H9 (cell line): ENCODE measurements around the gene NPRL2. TPM values are rescaled to one million over a fixed set of nuclear protein-coding genes. Genes with fewer than 3 reads are reported as not detected.
"Not testable (repeated sequence)": the region's sequence is repeated elsewhere in the genome, so short reads cannot be mapped to it uniquely, and the experiment has no call there.

Source experiments
- DNase-seq: peaks from one replicate; pipeline ENCODE4 v3.0.0-alpha.2; 2017
- H2AFZ ChIP-seq: one replicate; pipeline ENCODE4 v1.6.1; 2013; ENCODE audit warnings: mild to moderate bottlenecking, low read length, control low read depth, moderate library complexity
- H2AK5ac ChIP-seq: 2 replicates; pipeline ENCODE4 v1.6.1; 2013; ENCODE audit warnings: low read length, control low read depth, mixed read lengths; ENCODE audit not compliant: insufficient read length
- H2BK120ac ChIP-seq: one replicate; pipeline ENCODE4 v1.6.1; 2013; ENCODE audit warnings: low read depth, mild to moderate bottlenecking, low read length, control low read depth, inconsistent platforms; ENCODE audit not compliant: poor library complexity, severe bottlenecking
- H2BK12ac ChIP-seq: 2 replicates; pipeline ENCODE4 v1.6.1; 2013; ENCODE audit warnings: low read length, control low read depth, mixed read lengths, low read depth; ENCODE audit not compliant: insufficient read length
- H2BK15ac ChIP-seq: 2 replicates; pipeline ENCODE4 v1.6.1; 2013; ENCODE audit warnings: low read depth, low read length, control low read depth
- H2BK20ac ChIP-seq: one replicate; pipeline ENCODE4 v1.6.1; 2013; ENCODE audit warnings: low read depth, mild to moderate bottlenecking, low read length, control low read depth, inconsistent platforms; ENCODE audit not compliant: poor library complexity, severe bottlenecking
- H2BK5ac ChIP-seq: 2 replicates; pipeline ENCODE4 v1.6.1; 2013; ENCODE audit warnings: low read length, control low read depth, mixed read lengths; ENCODE audit not compliant: insufficient read length
- H3K14ac ChIP-seq: 2 replicates; pipeline ENCODE4 v1.6.1; 2013; ENCODE audit warnings: low read length, control low read depth; ENCODE audit not compliant: insufficient read depth
- H3K18ac ChIP-seq: 2 replicates; pipeline ENCODE4 v1.6.1; 2013; ENCODE audit warnings: low read depth, mild to moderate bottlenecking, mixed read lengths, low read length, control low read depth; ENCODE audit not compliant: insufficient read length
- H3K23ac ChIP-seq: 2 replicates; pipeline ENCODE4 v1.6.1; 2013; ENCODE audit warnings: low read length, control low read depth, mixed read lengths, low read depth; ENCODE audit not compliant: insufficient read length
- H3K23me2 ChIP-seq: 2 replicates; pipeline ENCODE4 v1.6.1; 2013; ENCODE audit warnings: low read depth, mild to moderate bottlenecking, mixed read lengths, low read length, control low read depth; ENCODE audit not compliant: insufficient read length, poor library complexity, severe bottlenecking
- H3K27ac ChIP-seq: 2 replicates; pipeline ENCODE4 v1.5.1; 2013; ENCODE audit warnings: low read length, control low read depth, mixed read lengths, low read depth; ENCODE audit not compliant: insufficient read length
- H3K27me3 ChIP-seq: 2 replicates; pipeline ENCODE4 v1.6.1; 2013; ENCODE audit warnings: low read length, control low read depth, inconsistent platforms; ENCODE audit not compliant: insufficient read depth
- H3K4ac ChIP-seq: 2 replicates; pipeline ENCODE4 v1.6.1; 2013; ENCODE audit warnings: low read depth, mild to moderate bottlenecking, control low read depth, inconsistent platforms, low read length, moderate library complexity
- H3K4me1 ChIP-seq: 2 replicates; pipeline ENCODE4 v1.6.1; 2013; ENCODE audit warnings: low read length, control low read depth, inconsistent platforms; ENCODE audit not compliant: insufficient read depth
- H3K4me2 ChIP-seq: 2 replicates; pipeline ENCODE4 v1.6.1; 2013; ENCODE audit warnings: low read length, control low read depth, mixed read lengths; ENCODE audit not compliant: insufficient read length, insufficient read depth
- H3K56ac ChIP-seq: 2 replicates; pipeline ENCODE4 v1.6.1; 2013; ENCODE audit warnings: low read depth, mild to moderate bottlenecking, mixed read lengths, low read length, control low read depth; ENCODE audit not compliant: insufficient read length
- H3K79me1 ChIP-seq: 2 replicates; pipeline ENCODE4 v1.6.1; 2013; ENCODE audit warnings: low read depth, mild to moderate bottlenecking, moderate library complexity, low read length, control low read depth, inconsistent platforms; ENCODE audit not compliant: insufficient read depth, poor library complexity, severe bottlenecking
- H3K79me2 ChIP-seq: 2 replicates; pipeline ENCODE4 v1.6.1; 2013; ENCODE audit warnings: low read length, control low read depth, inconsistent platforms; ENCODE audit not compliant: insufficient read depth
- H3K9ac ChIP-seq: 2 replicates; pipeline ENCODE4 v1.6.1; 2013; ENCODE audit warnings: low read length, control low read depth, mixed read lengths; ENCODE audit not compliant: insufficient read length; ENCODE audit errors: extremely low read depth
- H3K9me3 ChIP-seq: one replicate; pipeline ENCODE4 v1.6.1; 2013; ENCODE audit warnings: low read depth, low read length, inconsistent platforms; ENCODE audit not compliant: control insufficient read depth
- H3T11ph ChIP-seq: one replicate; pipeline ENCODE4 v1.6.1; 2013; ENCODE audit warnings: mild to moderate bottlenecking, low read length, control low read depth, inconsistent platforms
- H4K20me1 ChIP-seq: one replicate; pipeline ENCODE4 v1.6.1; 2013; ENCODE audit not compliant: control insufficient read depth, insufficient read length, insufficient read depth
- H4K5ac ChIP-seq: 2 replicates; pipeline ENCODE4 v1.6.1; 2013; ENCODE audit warnings: low read depth, mild to moderate bottlenecking, mixed read lengths, low read length, control low read depth; ENCODE audit not compliant: insufficient read length
- H4K8ac ChIP-seq: replicated peaks from 2 replicates; pipeline ENCODE4 v1.6.1; 2013; ENCODE audit warnings: low read length, control low read depth, mixed read lengths, low read depth; ENCODE audit not compliant: insufficient read length
- H4K91ac ChIP-seq: 2 replicates; pipeline ENCODE4 v1.6.1; 2013; ENCODE audit warnings: low read depth, mild to moderate bottlenecking, moderate library complexity, mixed read lengths, low read length, control low read depth; ENCODE audit not compliant: insufficient read length
- H3K27ac Mint-ChIP-seq, 3 experiments: 2 replicates in 2 of 3; 3 replicates in 1 of 3; pipeline ENCODE4 v1.8.0; 2020 to 2021; ENCODE audit warnings: mixed read lengths in 3 of 3, mild to moderate bottlenecking in 1 of 3, moderate library complexity in 1 of 3
- H3K27me3 Mint-ChIP-seq: 2 replicates; pipeline ENCODE4 v1.8.0; 2021; ENCODE audit warnings: low read depth, mild to moderate bottlenecking, moderate library complexity, mixed read lengths
- H3K36me3 Mint-ChIP-seq, 3 experiments: 2 replicates in 2 of 3; 3 replicates in 1 of 3; pipeline ENCODE4 v1.8.0; 2020 to 2021; ENCODE audit warnings: low read depth in 3 of 3, mixed read lengths in 3 of 3; ENCODE audit not compliant: insufficient read depth in 1 of 3
- H3K4me1 Mint-ChIP-seq, 2 experiments: 2 replicates each; pipeline ENCODE4 v1.8.0; 2020; ENCODE audit warnings: mixed read lengths in 2 of 2
- H3K4me3 Mint-ChIP-seq, 2 experiments: 2 replicates in 1 of 2; 3 replicates in 1 of 2; pipeline ENCODE4 v1.8.0; 2020 to 2021; ENCODE audit warnings: mild to moderate bottlenecking in 2 of 2, mixed read lengths in 2 of 2, moderate library complexity in 1 of 2
- H3K9me3 Mint-ChIP-seq, 2 experiments: 2 replicates in 1 of 2; 3 replicates in 1 of 2; pipeline ENCODE4 v1.8.0; 2020; ENCODE audit warnings: mild to moderate bottlenecking in 2 of 2, mixed read lengths in 2 of 2, moderate library complexity in 1 of 2
- WGBS: extraction: QIAGEN DNeasy Blood & Tissue Kit; methylation state at CpG from one replicate; pipeline ENCODE4 v1.1.7; 2013; ENCODE audit warnings: missing lambda C conversion rate, low lambda C conversion rate, mixed read lengths; ENCODE audit not compliant: insufficient read length; ENCODE audit errors: extremely low coverage; 5-methylcytosine and 5-hydroxymethylcytosine counted together
- total RNA-seq: library from RNA; stranded (reverse); gene quantifications from 2 replicates; pipeline ENCODE4 v1.2.1, GENCODE V29; 2021
- TF ChIP-seq, protein P1 (sequence below): fragments of 200-600 bp; sonication (generic); conservative IDR thresholded peaks from 3 replicates; pipeline ENCODE4 v1.8.0; 2021; ENCODE audit warnings: antibody characterized with exemption, mild to moderate bottlenecking

Gene NPRL2
- total RNA-seq, 1 experiment from 2014 or later, result 23.4 TPM

GRCh38 chr3:50314342-50314741 lies 36.2 kb downstream of the NPRL2 start:
- H2AK5ac ChIP-seq, result no peak overlapping the region
- no peak overlapping the region for H4K91ac ChIP-seq
- H3K23me2 ChIP-seq, result no peaks in the 10 kb centered on the region
- H3K27ac Mint-ChIP-seq, result peak overlapping the region in 2 of 3 experiments; percentile 35 to 42; a peak in 3 of 7 replicates
- no peak overlapping the region for H3K56ac ChIP-seq
- no peak overlapping the region for H2AFZ ChIP-seq
- peaks cover 14 to 17% of the 10 kb centered on the region in 2 experiments for H3K9me3 Mint-ChIP-seq
- H3K79me2 ChIP-seq, result no peaks in the 10 kb centered on the region
- H2BK20ac ChIP-seq, result no peak overlapping the region
- no peak overlapping the region for H2BK120ac ChIP-seq
- no peaks in the 10 kb centered on the region for H3K9me3 ChIP-seq
- no peak overlapping the region for H3T11ph ChIP-seq
- peaks cover 4% of the 10 kb centered on the region for H3K27me3 Mint-ChIP-seq
- no peak overlapping the region for H3K4me2 ChIP-seq
- H3K4me3 Mint-ChIP-seq, result no peak overlapping the region
- H4K8ac ChIP-seq, result no peak overlapping the region
- H3K14ac ChIP-seq, result no peak overlapping the region
- H4K5ac ChIP-seq, result no peak overlapping the region
- H3K9ac ChIP-seq, result no peak overlapping the region
- no peak overlapping the region for H3K4ac ChIP-seq
- TF ChIP-seq, protein P1, sequence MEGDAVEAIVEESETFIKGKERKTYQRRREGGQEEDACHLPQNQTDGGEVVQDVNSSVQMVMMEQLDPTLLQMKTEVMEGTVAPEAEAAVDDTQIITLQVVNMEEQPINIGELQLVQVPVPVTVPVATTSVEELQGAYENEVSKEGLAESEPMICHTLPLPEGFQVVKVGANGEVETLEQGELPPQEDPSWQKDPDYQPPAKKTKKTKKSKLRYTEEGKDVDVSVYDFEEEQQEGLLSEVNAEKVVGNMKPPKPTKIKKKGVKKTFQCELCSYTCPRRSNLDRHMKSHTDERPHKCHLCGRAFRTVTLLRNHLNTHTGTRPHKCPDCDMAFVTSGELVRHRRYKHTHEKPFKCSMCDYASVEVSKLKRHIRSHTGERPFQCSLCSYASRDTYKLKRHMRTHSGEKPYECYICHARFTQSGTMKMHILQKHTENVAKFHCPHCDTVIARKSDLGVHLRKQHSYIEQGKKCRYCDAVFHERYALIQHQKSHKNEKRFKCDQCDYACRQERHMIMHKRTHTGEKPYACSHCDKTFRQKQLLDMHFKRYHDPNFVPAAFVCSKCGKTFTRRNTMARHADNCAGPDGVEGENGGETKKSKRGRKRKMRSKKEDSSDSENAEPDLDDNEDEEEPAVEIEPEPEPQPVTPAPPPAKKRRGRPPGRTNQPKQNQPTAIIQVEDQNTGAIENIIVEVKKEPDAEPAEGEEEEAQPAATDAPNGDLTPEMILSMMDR, result no peak
- no peaks in the 10 kb centered on the region for H4K20me1 ChIP-seq
- H3K27me3 ChIP-seq, result no peaks in the 10 kb centered on the region
- H3K4me1 Mint-ChIP-seq, result peaks cover 6 to 18% of the 10 kb centered on the region in 2 experiments
- no peak overlapping the region for H2BK5ac ChIP-seq
- no peaks in the 10 kb centered on the region for H3K79me1 ChIP-seq
- no peak for DNase-seq
- H2BK15ac ChIP-seq, result no peak overlapping the region
- H3K4me1 ChIP-seq, result no peaks in the 10 kb centered on the region
- H3K18ac ChIP-seq, result no peak overlapping the region
- WGBS, result no CpG with 5 or more reads among the region's 3 CpGs
- no peak overlapping the region for H2BK12ac ChIP-seq
- peaks cover 48 to 58% (median 56%) of the 10 kb centered on the region in 3 experiments for H3K36me3 Mint-ChIP-seq
- no peak overlapping the region for H3K27ac ChIP-seq
- no peak overlapping the region for H3K23ac ChIP-seq

- H2AK5ac ChIP-seq, H3K23me2 ChIP-seq, H3K27ac Mint-ChIP-seq, H3K9ac ChIP-seq, H3T11ph ChIP-seq, H2BK120ac ChIP-seq, H3K79me1 ChIP-seq, H3K4ac ChIP-seq, H2AFZ ChIP-seq, H3K4me1 ChIP-seq, H4K5ac ChIP-seq, H4K20me1 ChIP-seq, H3K4me1 Mint-ChIP-seq, H3K18ac ChIP-seq, H2BK5ac ChIP-seq, H3K27me3 Mint-ChIP-seq, H3K56ac ChIP-seq, H2BK15ac ChIP-seq, H3K4me2 ChIP-seq, H3K9me3 ChIP-seq, H4K8ac ChIP-seq, DNase-seq, H3K4me3 Mint-ChIP-seq, H3K14ac ChIP-seq, H3K79me2 ChIP-seq, H2BK20ac ChIP-seq, H2BK12ac ChIP-seq, H3K23ac ChIP-seq, H4K91ac ChIP-seq, H3K27me3 ChIP-seq, H3K27ac ChIP-seq: not testable (repeated sequence)
- peaks cover 34 to 40% (median 35%) of the 10 kb centered on the region in 3 experiments for H3K36me3 Mint-ChIP-seq
- no CpG with 5 or more reads among the region's 32 CpGs for WGBS
- H3K9me3 Mint-ChIP-seq, result peaks cover 31 to 39% of the 10 kb centered on the region in 2 experiments
Observed at GRCh38 chr3:50312041-50312440, 38.5 kb downstream of the NPRL2 start.
